Activated CD4-positive, alpha-beta memory T cell treated with anti-CD3 and anti-CD28 coated beads, Interleukin-2, amount 10 ng/mL, durations not matched to agents 7 days and 5 days (primary cell): Measurements from ENCODE around the gene IL2RG. TPM values are rescaled to one million over a fixed set of nuclear protein-coding genes. Genes with fewer than 3 reads are reported as not detected.

Experiments used
- total RNA-seq, 2 experiments: library from RNA; stranded (reverse); gene quantifications; one replicate each; pipeline ENCODE4 v1.2.3, GENCODE V29; 2021

IL2RG gene
- total RNA-seq, 2 experiments from 2014 or later = 633 to 637 TPM

Other genes with a start within 250 kb of the IL2RG start
- gene TEX11, start 202.9 kb downstream of the IL2RG start, total RNA-seq = not detected
- not detected for gene SLC7A3, start 180.5 kb downstream of the IL2RG start, total RNA-seq
- 10 to 100 TPM; 43.2 to 43.5 TPM for gene SNX12, start 43.2 kb downstream of the IL2RG start, total RNA-seq
- 10 to 100 TPM; 18.4 to 20.4 TPM for gene FOXO4, start 15.7 kb downstream of the IL2RG start, total RNA-seq
- 10 to 100 TPM; 26.4 to 29.9 TPM for gene CXorf65, start 4.8 kb downstream of the IL2RG start, total RNA-seq
- 10 to 100 TPM; 56.5 to 61.3 TPM for gene MED12, start 7.0 kb upstream of the IL2RG start, total RNA-seq
- 1 to 10 TPM in 1 of 2 experiments, under 1 TPM in 1; 0.90 to 1.2 TPM for gene NLGN3, start 33.3 kb upstream of the IL2RG start, total RNA-seq
- gene GJB1, start 111.6 kb upstream of the IL2RG start, total RNA-seq = not detected
- gene ZMYM3, start 142.6 kb upstream of the IL2RG start, total RNA-seq = 10 to 100 TPM; 21.5 to 22.2 TPM
- gene NONO, start 172.1 kb upstream of the IL2RG start, total RNA-seq = 100 to 1,000 TPM; 376 to 400 TPM
- gene ITGB1BP2, start 190.2 kb upstream of the IL2RG start, total RNA-seq = 1 to 10 TPM; 2.9 to 4.4 TPM